Astrocyte (in vitro differentiated cells and primary cell): ENCODE data around the gene C12orf56.

Experiments used
- CTCF ChIP-seq: IDR thresholded peaks from 2 replicates; pipeline ENCODE4 v1.5.1; 2011; ENCODE audit warnings: low read depth, mild to moderate bottlenecking, inconsistent platforms, low read length, moderate library complexity; ENCODE audit not compliant: insufficient read depth
- EZH2 ChIP-seq: IDR thresholded peaks from 2 replicates; pipeline ENCODE4 v1.6.1; 2012; ENCODE audit warnings: mild to moderate bottlenecking, low read length, inconsistent platforms; ENCODE audit not compliant: insufficient read depth

DNA sequence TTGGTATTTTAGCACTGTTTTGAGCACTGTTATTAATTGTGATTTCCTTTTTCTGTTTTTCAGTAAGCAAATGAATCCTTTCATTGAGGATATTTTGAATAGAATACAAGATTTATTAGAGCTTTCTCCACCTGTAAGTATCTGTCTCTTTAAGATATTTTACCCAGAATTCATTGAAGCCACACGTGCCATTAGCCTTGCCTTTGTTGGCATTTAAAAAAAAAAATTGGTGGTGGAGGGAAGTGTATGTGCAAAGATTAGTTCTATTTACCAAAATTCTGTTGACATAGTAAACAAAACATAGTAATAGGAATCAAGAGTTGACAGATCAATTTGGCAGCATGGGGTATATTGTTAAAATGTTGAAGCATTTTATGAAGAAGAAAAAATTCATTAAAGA is 37.4 kb upstream of the C12orf56 start:
- TF ChIP-seq CTCF = no peak
- no peak for TF ChIP-seq EZH2
